ENCODE measurements around the gene TMEM132C. TPM values are rescaled to one million over a fixed set of nuclear protein-coding genes. Genes with fewer than 3 reads are reported as not detected.

TMEM132C gene
- total and polyA plus RNA-seq, 11 donors, result 0.05 to 5.9 (median 0.85) TPM

DNA sequence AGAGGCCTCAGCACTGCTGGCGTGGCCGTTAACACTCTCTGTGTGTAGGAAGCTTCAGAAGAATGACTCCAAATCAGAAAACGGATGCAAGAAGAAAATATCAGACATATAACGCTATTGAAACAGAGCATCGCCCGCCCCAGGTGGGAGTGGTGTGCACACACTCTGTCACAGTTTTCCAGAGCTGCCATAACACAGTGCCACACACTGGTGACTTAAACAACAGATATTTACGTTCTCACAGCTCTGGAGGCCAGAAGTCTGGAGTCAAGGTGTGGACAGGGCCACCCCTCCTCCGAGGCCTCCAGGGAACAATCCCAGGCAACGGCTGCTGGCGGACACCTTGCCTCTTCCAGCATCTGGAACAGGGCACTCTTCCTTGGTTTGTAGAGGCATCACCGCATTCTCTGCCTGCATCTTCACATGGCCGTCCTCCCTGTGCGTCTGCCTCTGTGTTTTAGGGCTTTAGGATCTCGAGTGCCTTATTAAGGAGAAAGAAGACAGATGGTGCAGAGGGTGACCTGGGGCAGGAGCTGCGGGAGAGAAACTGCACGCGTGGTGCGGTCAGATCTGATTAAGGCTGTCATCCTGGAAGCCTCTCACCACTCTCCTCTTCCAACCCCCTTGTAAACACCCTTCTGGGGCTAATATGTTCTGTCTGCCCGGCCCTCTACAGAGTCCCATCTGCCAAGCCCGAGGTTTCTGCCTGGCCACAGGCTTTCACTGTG, 415.7 kb downstream of the TMEM132C start:
- no peaks in the 10 kb centered on the region for H3K27me3 ChIP-seq
- 67 to 78% (median 77%) methylated on average over 20 of the region's 20 CpGs for WGBS, 4 donors
- ATAC-seq, result no peak
- intact Hi-C loops (cut with DNase I), result no loop called here
- no peak overlapping the region for H3K27ac ChIP-seq
- no peak for DNase-seq
- peaks cover 0 to 3% (median 0%) of the 10 kb centered on the region in 12 donors for H3K9me3 ChIP-seq
- H3K36me3 ChIP-seq, result no peaks in the 10 kb centered on the region
- TF ChIP-seq, protein P1, sequence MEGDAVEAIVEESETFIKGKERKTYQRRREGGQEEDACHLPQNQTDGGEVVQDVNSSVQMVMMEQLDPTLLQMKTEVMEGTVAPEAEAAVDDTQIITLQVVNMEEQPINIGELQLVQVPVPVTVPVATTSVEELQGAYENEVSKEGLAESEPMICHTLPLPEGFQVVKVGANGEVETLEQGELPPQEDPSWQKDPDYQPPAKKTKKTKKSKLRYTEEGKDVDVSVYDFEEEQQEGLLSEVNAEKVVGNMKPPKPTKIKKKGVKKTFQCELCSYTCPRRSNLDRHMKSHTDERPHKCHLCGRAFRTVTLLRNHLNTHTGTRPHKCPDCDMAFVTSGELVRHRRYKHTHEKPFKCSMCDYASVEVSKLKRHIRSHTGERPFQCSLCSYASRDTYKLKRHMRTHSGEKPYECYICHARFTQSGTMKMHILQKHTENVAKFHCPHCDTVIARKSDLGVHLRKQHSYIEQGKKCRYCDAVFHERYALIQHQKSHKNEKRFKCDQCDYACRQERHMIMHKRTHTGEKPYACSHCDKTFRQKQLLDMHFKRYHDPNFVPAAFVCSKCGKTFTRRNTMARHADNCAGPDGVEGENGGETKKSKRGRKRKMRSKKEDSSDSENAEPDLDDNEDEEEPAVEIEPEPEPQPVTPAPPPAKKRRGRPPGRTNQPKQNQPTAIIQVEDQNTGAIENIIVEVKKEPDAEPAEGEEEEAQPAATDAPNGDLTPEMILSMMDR (IDR thresholded peaks at IDR 0.05), result no peak
- TF ChIP-seq POLR2A (IDR thresholded peaks at IDR 0.05), result no peak
- no peak overlapping the region for H3K4me3 ChIP-seq
- H3K4me1 ChIP-seq, result no peaks in the 10 kb centered on the region

DNA sequence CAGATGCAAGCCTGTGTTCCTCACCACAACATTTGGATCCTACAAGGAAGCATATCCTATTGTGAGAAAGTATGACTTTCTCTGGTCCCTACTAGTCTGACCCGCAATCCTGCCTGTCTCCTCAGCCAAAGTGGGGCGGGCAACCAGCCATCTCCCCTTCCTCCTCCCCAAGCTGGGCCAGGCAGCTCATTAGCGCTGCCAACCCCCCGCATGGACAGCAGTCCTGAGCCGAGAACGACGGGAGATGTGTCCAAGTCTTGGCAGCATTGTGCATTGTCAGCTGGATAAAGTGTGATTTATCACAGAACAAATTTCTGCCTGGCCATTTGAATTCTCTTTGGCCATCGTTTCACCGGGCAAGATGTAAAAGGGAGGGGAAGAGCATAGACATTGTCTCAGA, 417.4 kb downstream of the TMEM132C start:
- DNase-seq, result no peak
- no peak overlapping the region for H3K4me3 ChIP-seq
- no peaks in the 10 kb centered on the region for H3K9me3 ChIP-seq
- TF ChIP-seq, protein P1 (IDR thresholded peaks at IDR 0.05), result no peak
- no peak for TF ChIP-seq POLR2A (IDR thresholded peaks at IDR 0.05)
- H3K27ac ChIP-seq, result no peak overlapping the region
- H3K4me1 ChIP-seq, result no peaks in the 10 kb centered on the region
- no peaks in the 10 kb centered on the region for H3K27me3 ChIP-seq
- intact Hi-C loops (cut with DNase I), result no loop called here
- no peak for ATAC-seq
- H3K36me3 ChIP-seq, result no peaks in the 10 kb centered on the region
- WGBS, 4 donors, result 61 to 78% (median 67%) methylated on average over 9 of the region's 9 CpGs

DNA sequence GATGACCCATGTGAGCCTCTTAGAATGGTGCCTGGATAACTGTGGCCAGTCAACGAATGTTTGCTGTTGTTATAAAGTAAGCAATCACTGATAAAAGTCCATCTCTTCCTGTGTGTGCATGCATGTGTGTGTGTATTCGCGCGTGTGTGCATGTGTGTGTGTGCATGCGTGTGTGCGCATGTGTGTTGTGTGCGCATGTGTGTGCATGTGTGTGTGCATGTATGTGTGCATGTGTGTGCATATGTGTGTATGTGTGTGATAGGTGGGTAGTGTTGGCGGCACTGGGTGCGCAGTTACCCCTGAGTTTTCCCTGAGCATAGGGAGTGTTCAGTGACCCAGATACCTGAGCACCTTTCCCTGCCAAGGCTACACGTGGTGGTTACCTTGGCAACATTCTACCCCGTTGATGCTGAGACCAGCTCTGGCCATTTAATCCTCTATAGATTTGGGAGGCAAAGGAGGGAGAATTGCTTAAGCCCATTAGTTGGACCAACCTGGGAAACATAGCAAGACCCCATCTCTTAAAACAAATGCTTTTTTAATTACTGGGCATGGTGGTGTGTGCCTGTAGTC, 419.0 kb downstream of the TMEM132C start:
- 77 to 88% (median 86%) methylated on average over 11 of the region's 11 CpGs for WGBS, 4 donors
- ATAC-seq (no peak), DNase-seq (no peak)
- no peaks in the 10 kb centered on the region for H3K4me1 ChIP-seq
- TF ChIP-seq POLR2A (IDR thresholded peaks at IDR 0.05), result no peak
- TF ChIP-seq, protein P1 (IDR thresholded peaks at IDR 0.05), result no peak
- no peak overlapping the region for H3K27ac ChIP-seq
- H3K27me3 ChIP-seq, result no peaks in the 10 kb centered on the region
- intact Hi-C loops (cut with DNase I), result no loop called here
- no peaks in the 10 kb centered on the region for H3K9me3 ChIP-seq
- no peak overlapping the region for H3K4me3 ChIP-seq
- H3K36me3 ChIP-seq, result no peaks in the 10 kb centered on the region

DNA sequence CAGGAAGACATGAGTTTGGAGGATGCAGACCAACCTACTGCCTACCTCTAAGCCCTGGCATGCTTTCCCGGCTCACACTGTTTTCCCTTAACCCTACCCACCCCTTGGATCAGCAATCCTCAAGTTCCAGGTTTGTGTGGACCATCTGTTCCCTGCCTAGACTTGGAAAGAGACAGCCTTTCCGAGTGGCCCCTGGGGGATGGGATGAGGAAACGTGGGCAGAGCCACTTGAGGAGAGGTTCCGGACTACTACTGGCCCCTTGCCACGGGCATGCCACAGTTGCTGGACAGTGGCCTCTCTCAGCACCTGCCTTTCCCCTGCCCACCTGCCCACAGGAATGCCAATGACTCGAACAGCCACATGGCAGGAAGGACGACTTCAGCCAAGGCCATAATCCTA, 420.9 kb downstream of the TMEM132C start:
- Histone ChIP-seq H3K36me3 (no peaks in the 10 kb centered on the region), H3K27me3 (no peaks in the 10 kb centered on the region), H3K27ac (no peak overlapping the region), H3K9me3 (no peaks in the 10 kb centered on the region), H3K4me3 (no peak overlapping the region), H3K4me1 (no peaks in the 10 kb centered on the region)
- DNase-seq, result no peak
- WGBS, 4 donors, result 64 to 81% (median 74%) methylated on average over 7 of the region's 7 CpGs
- no peak for ATAC-seq
- intact Hi-C loops (cut with DNase I), result no loop called here
- TF ChIP-seq, protein P1 (IDR thresholded peaks at IDR 0.05), result no peak
- no peak for TF ChIP-seq POLR2A (IDR thresholded peaks at IDR 0.05)

All from heart left ventricle (tissue), 16 donors.